NCI-H1048 (cell line): ENCODE results near the gene KIF18B.

Source experiments
- DNase-seq: peaks from one replicate; lab custom pipeline; 2025; lab: John Stamatoyannopoulos, UW

The KIF18B gene

GRCh38 chr17:44940317-44940716 lies 7.3 kb downstream of the KIF18B start:
- no peak for DNase-seq

GRCh38 chr17:44935116-44935515 lies 12.5 kb downstream of the KIF18B start:
- DNase-seq, result no peak

GRCh38 chr17:44934745-44935105 lies 12.8 kb downstream of the KIF18B start:
- DNase-seq, result no peak

DNA sequence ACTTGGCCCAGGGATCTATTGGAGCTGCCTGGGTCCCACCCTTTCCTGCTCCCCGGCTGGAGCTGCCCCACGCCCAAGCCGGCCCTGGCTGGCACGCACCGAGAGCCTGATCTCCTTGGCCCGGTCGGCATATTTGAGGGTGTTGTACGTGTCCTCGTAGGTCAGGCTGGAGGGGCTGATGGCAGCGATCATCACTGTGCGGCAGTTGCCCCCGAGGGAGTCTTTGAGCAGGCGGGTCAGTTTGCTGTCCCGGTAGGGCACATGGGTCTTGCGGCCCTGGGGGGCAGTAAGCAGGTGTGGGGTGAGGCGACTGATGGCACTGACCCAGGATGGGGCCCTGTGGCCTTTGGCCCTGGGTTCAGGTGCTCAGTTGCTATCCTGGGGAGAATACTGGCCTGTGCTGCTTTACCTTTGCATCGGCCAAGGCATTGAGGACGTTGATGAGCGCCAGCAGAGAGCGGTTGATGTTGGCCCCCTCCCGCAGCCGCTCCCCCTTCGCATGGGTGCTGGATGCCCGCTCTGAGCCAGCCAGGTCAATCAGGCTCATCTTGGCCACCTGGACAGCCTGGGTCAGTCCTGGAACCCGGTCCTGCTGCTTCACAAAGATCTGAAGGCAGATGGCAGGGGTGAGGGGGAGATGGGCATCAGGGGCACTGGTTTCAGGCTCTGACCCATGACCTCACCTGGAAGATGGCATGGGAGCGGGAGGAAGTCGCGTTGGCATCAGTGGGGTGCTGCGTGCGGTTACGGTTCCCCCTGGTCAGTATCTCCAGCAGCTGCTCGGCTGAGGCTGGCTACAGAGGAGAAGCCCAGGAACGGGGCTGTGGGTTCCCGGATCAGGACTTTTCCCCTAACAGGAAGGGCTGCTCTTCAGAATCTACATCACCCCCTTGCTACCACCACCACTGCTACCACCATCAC lies 13.5 kb downstream of the KIF18B start:
- DNase-seq, result no peak

- DNase-seq, result no peak
Measured at GRCh38 chr17:44932787-44933097, 14.8 kb downstream of the KIF18B start.

DNA sequence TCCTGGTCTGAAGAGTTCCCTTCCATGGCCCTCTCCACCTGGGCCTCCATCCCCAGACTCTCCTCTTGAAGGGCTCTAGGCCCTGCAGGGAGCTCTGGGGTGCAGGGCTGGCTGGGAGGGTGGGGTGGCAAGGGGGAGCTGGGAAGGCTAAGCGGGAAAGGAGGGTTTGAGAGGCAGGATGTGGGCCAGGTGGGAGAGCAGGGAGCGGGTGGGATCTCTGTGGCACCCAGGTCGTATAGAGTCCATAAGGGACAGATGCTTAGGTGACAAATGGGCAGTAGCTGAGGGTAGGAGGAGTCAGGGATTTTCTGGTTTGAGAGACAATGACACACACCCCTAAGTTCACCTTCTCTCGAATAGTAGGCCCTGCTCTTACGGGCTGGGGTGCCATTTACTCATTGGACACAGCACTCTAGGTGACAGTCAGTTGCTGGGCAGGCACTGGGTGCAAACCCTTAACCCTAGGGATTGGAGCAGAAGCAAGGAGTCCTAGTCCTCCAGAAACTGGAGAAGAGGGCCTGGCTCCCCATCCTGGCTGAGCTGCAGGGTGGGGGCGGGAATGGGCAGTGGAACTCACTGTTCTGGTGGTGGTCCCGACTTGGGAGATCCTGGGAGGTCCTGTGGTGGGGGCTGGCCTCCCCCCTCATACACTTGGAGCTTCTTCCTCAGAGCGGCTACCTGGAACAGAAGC lies 15.3 kb downstream of the KIF18B start:
- no peak for DNase-seq

GRCh38 chr17:44931376-44931775 lies 16.2 kb downstream of the KIF18B start:
- no peak for DNase-seq

DNA sequence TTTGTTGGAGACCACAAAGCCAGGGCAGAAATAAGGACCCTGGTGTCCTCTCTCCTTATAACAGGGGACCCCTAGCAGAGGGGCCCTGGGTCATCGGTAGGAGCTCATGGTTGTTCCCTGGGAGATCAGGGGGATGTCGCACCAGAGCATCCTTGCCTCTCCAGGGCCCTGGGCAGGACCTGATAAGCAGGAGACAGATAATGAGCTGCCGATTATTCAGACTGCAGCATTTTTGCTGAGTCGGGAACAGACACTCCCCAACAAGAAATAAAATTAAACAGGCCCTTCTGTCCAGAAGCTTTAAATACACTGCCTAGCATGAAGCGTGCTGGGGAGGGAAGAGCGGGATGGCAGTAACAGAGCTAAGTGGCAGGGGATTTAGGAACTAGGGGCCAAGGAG lies 16.9 kb downstream of the KIF18B start:
- DNase-seq, result no peak

- no peak for DNase-seq
Measured at GRCh38 chr17:44928950-44929720, 18.4 kb downstream of the KIF18B start.

DNA sequence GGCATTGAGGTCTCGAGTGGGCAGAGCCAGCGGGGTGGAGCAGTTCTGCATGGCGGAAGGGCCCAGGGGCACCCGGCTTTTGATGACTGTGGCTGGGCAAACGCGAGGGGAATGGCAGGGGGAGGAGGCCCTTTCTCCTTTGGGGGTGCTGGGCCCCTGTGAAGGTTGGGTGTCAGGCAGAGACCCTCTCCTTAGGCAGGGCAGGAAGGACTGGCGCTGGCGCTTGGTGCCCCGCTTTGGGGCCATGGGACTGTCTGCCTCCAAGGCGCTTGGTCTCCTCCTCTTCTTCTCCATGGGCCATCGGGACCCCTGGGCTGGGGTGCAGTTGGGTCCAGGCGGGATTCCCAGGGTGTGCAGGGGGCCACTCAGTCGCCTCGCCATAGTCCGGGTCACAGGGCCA lies 19.4 kb downstream of the KIF18B start:
- no peak for DNase-seq

- DNase-seq, result no peak
Measured at GRCh38 chr17:44927696-44928095, 19.9 kb downstream of the KIF18B start.

DNA sequence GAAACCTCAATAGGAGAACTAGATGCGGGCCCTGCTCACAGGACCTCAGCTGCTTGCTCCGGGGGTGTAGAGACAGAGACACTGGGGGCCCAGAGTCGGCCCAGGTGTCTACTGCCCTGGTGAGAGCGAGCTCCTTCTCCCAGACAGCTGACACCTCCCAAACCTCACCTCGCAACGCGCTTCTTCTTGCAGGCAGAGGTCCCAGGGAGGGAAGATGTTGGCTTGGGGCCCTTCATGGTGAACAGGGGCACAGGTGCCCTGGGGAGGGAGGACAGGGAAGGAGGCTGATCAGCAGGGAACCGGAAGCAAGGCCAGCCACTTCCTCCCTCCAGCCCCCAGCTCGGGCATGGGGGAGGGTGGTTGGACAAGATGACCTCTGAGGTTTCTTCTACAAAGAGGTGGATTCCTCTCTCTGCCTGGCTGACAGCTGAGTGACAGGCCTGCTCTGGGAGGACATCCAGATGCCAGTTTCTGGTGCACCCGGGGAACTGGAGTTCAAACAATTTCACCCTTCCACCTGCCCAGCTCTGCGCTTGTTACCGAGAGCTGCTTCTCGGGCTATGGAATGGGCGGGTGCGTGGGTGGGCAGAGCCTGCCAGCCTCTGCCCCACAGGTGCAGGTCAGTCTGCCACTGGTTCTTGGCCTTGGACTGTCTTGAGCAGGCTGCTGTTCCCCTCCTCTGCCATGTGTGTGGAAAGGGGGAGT lies 20.6 kb downstream of the KIF18B start:
- DNase-seq, result no peak

DNA sequence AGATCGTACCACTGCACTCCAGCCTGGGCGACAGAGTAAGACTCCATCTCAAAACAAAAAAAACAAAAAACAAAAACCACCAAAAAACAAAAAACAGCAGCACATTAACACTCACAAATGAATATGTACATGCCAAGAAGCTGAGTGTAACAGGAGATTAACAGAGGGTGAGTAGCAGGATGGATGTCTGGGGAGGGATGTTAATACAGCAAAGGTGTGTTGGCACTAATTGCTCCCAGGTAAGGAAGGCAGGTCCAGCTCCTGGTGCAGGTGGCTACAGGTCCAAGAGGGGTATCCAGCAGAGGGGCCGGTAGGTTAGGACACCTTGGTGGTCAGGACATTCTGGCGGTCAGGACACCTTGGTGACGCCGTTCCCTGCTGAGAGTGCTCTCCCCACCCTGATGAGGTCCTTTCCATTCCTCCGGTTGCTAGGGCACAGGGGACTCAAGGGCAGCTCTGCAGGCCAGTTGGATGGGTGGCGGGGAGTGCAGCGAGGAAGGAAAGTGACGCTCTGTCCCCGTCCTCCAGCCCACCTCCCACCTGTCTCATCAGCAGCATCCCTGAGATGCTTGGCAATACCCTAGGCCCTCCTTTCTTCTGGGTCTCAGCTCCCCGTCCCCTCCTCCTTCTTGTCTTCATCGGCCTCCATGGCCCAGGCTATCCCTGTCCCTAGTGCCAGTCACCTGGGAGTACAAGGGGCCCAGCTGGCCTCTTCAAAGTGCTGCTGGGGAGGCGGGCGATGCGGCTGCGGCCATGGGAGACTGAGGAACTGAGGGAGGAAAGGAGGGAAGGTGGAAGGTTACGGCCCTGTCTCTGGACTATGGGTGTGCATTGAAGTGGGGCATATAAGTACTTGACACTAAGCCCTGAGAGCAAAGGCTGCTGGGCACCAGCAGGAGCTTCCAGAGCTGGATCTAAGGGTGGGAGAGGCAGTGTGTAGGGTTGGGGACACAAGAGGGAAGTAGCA lies 21.6 kb downstream of the KIF18B start:
- no peak for DNase-seq

- DNase-seq, result no peak
Measured at GRCh38 chr17:44924107-44924544, 23.4 kb downstream of the KIF18B start.

DNA sequence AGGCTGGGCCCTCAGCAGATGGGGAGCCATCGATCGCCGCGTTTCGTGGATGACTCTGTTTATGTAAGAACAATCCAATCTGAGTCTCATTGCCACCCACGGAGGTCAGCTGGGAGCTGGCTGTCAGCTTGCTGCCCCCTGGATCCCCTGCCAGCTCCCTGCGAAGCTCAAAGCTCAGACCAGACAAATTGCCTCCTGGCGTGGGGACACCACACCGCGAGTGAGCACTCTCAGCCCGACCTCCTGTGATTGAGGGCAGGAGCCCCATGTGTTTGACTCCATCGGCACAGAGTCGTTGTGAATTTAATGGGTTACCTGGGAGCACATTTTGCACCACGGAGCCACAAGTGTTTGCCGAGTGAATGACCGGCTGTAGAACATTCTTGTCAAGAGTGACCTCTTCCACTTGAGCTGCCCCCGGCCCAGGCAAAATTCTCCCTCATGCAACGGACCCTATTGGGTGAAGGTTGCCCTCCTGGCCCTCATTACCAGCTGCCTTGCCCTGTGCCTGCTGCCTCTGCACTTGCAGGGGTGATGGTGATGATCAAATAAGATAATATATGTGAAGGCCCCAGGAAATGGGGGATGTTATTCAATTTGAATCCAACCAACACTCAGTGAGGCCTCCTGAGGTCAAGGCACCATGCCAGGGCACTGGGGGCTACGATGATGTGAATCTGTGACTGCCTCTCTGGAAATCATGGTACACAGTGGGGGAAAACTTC lies 24.7 kb downstream of the KIF18B start:
- DNase-seq, result no peak

- no peak for DNase-seq
Measured at GRCh38 chr17:44922136-44922535, 25.4 kb downstream of the KIF18B start.

GRCh38 chr17:44921122-44921882 lies 26.3 kb downstream of the KIF18B start:
- no peak for DNase-seq

GRCh38 chr17:44920565-44920940 lies 27.0 kb downstream of the KIF18B start:
- no peak for DNase-seq

DNA sequence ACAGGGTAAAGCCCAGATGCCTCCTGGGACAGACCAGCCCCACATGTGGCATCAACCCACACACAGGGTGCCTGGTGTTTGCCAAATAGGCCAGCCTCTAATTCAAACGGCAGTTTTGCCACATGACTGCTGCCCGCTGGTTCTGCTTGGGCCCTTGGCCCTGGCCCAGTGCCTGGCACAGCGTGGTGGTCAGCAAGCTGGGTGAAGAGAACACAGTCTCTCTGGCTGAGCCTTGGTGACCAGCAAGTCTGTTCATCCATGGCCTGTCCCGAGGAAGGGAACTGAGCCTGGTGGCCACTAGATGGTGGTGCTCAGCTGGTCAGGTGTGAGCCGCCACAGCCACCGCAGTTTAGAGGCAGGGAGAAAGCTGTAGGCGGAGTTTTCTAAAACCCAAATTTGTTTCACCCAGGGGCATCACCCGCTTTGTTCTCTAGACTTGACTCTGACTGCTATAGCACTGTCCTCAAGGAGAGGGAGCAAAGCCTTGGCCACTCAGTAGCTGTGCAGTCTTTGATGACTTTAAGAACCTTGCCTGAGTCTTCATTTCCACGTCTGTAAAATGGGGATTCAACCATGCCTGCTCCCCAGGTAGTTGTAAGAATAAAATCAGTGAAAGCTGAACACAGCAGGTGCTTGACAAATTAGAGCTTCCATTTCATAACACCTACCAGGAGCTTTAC lies 27.5 kb downstream of the KIF18B start:
- no peak for DNase-seq
